ENCODE measurements around the gene ZNF224.

DNA sequence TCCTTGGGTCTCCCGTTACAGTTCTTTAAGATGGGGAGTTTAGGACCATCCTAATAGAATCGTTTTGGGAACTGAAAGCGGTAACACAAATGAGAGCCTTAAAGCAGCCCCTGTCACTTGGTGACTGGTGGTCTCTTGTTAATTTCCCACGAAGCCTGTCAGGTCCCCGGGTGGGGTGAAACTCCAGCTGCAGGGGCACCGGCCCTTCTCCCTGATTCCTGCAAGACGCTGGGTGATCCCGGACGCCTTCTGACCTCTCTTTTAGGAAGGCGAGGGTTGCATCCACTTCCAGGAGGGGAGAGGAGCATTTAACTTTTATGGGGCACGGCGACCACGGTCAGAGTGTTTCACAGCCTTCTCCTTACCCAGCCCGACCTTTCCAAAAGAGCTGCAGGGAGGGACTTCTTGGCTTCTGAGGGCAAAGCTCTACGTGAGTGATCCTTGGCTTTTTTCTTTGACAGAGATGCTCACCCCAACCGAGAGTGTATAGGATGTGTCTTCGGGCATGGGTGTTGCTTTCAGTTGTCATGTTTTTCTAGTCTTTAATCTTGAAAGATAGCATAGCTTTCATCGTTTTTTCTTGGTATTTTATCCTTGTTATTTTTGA lies 19.7 kb downstream of the ZNF224 start:
- TF ChIP-seq, protein P1, sequence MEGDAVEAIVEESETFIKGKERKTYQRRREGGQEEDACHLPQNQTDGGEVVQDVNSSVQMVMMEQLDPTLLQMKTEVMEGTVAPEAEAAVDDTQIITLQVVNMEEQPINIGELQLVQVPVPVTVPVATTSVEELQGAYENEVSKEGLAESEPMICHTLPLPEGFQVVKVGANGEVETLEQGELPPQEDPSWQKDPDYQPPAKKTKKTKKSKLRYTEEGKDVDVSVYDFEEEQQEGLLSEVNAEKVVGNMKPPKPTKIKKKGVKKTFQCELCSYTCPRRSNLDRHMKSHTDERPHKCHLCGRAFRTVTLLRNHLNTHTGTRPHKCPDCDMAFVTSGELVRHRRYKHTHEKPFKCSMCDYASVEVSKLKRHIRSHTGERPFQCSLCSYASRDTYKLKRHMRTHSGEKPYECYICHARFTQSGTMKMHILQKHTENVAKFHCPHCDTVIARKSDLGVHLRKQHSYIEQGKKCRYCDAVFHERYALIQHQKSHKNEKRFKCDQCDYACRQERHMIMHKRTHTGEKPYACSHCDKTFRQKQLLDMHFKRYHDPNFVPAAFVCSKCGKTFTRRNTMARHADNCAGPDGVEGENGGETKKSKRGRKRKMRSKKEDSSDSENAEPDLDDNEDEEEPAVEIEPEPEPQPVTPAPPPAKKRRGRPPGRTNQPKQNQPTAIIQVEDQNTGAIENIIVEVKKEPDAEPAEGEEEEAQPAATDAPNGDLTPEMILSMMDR (conservative IDR thresholded peaks at IDR 0.05; ENCODE audit: low read depth, low read length): no peak
- TF ChIP-seq EZH2phosphoT487 (IDR thresholded peaks at IDR 0.05; ENCODE audit: borderline replicate concordance, low read length) (no peak), EZH2 (IDR thresholded peaks at IDR 0.05; ENCODE audit: low read length, unreplicated experiment) (no peak)
